ENCODE data around the gene TREH. TPM values are rescaled to one million over a fixed set of nuclear protein-coding genes. Genes with fewer than 3 reads are reported as not detected.

The TREH gene
- total RNA-seq, 1 donor from 2014 or later, result 0.41 TPM

DNA sequence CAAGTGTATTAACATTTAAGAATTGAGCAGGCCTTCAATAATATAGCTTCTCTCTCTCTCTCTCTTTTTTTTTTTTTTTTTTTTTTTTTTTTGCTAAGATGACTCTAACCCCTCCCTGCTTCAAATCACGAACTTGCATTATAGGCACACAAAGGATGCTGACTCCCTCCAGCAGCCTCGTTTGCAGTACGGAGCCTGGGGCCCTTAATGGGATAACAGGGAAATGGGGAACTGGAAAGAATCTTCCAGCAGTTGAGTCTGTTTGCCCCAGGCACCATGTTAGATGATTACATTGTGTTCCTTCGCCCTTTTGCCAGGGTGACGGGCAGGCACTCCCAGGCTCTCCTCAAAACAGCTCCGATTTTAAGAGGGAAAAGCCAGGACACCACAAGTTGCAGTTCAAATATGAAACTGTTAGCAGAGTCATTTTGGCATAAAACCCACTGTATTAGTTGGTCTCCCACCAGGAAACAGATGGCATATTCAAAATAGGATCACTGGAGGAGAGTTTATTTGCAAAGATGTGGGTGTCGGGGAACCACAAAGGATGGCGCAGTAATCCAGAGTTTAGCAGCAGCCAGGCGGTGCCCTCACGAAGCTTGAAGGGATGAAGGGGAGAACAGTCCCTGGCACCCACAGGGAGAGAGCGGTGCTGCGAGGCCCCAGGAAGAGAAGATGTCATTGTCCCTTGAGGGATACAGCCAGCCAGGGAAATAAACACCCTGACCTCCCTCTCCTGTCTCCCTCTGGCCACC, 26.5 kb upstream of the TREH start:
- no peak for TF ChIP-seq CTCF (conservative IDR thresholded peaks at IDR 0.05)
- Mint-ChIP-seq H3K27ac (no peak overlapping the region), H3K9me3 (no peaks in the 10 kb centered on the region), H3K36me3 (no peaks in the 10 kb centered on the region), H3K4me3 (no peak overlapping the region), H3K4me1 (ENCODE audit: unreplicated experiment) (peaks cover 10% of the 10 kb centered on the region), H3K27me3 (peaks cover 8% of the 10 kb centered on the region)
- no peak for DNase-seq (ENCODE audit: extremely low spot score, unreplicated experiment)

DNA sequence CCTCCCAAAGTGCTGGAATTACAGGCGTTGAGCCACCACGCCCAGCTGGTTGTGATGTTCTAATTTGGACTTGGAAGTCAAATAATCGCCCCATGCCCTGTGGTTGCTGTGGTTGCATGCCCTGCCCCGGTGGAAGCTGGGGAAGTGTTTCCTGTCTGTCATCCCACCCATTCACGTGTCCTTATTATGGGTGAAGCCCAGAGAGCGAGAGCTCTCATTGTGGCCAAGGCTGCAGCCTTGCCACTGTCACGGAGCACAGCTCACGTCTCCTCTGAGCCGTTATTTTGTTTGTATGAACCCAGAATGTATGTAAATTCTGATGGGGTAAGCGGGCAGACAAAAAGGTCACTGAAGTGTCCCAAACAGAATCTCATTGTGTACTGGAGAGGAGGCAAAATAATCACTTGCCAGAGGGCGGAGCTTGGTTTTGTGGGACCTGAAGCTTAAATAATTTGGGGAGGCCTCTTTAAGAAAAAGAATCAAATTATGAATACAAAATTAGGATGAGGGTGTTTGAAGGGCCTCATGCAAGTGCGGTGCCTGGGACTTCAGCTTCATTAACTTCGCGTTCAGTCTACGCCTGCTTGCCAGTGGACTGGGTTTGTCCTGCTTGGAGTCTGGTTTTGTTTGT, 25.8 kb upstream of the TREH start:
- Mint-ChIP-seq H3K27me3 (peaks cover 8% of the 10 kb centered on the region), H3K4me1 (ENCODE audit: unreplicated experiment) (peaks cover 10% of the 10 kb centered on the region), H3K27ac (no peak overlapping the region)

GRCh38 chr11:118703563-118704106, 24.2 kb upstream of the TREH start:
- Mint-ChIP-seq H3K27me3 (peaks cover 8% of the 10 kb centered on the region), H3K27ac (no peak overlapping the region), H3K36me3 (no peaks in the 10 kb centered on the region), H3K9me3 (no peaks in the 10 kb centered on the region), H3K4me3 (no peak overlapping the region), H3K4me1 (ENCODE audit: unreplicated experiment) (peaks cover 10% of the 10 kb centered on the region)
- no peak for TF ChIP-seq CTCF (conservative IDR thresholded peaks at IDR 0.05)
- DNase-seq (ENCODE audit: extremely low spot score, unreplicated experiment), result no peak

More for the DNA sequence above, 25.8 kb upstream of the TREH start:
- no peaks in the 10 kb centered on the region for H3K36me3 Mint-ChIP-seq
- no peaks in the 10 kb centered on the region for H3K9me3 Mint-ChIP-seq
- DNase-seq (ENCODE audit: extremely low spot score, unreplicated experiment), result no peak
- no peak overlapping the region for H3K4me3 Mint-ChIP-seq
- no peak for TF ChIP-seq CTCF (conservative IDR thresholded peaks at IDR 0.05)

DNA sequence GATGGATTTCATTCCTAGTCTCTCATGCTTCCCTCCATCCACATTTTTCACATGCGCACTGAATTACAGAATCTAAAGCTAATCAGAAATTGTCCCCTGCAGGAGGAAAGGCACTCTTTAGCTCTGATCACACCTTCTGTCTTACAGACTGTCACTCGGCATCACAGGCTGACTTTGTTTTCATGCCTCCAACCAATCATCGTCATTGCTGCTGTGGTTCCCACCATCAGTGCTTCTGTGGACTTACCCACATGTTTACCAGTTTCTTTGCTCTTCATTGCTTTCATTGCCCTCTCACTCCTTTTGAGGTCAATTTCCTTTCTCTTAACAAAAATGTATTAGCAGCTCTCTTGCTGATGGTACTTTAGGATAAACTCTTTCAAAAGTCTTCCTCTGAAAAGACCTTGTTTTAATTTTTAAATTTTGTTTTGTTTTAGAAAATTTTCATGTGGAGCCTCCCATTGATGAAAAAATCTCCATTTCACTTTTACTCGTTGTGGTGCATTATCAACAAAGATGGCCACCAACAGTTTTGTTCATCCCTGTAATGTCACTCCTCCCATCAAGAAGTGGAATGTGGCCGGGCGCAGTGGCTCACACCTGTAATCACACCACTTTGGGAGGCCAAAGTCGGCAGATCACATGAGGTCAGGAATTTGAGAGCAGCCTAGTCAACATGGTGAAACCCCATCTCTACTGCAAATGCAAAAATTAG, 20.2 kb upstream of the TREH start:
- DNase-seq (ENCODE audit: extremely low spot score, unreplicated experiment), result no peak
- no peaks in the 10 kb centered on the region for H3K27me3 Mint-ChIP-seq
- no peak overlapping the region for H3K4me3 Mint-ChIP-seq
- no peaks in the 10 kb centered on the region for H3K4me1 Mint-ChIP-seq (ENCODE audit: unreplicated experiment)
- no peaks in the 10 kb centered on the region for H3K9me3 Mint-ChIP-seq
- TF ChIP-seq CTCF (conservative IDR thresholded peaks at IDR 0.05), result no peak
- no peak overlapping the region for H3K27ac Mint-ChIP-seq
- H3K36me3 Mint-ChIP-seq, result no peaks in the 10 kb centered on the region

- Mint-ChIP-seq H3K27ac (no peak overlapping the region), H3K9me3 (no peaks in the 10 kb centered on the region), H3K27me3 (no peaks in the 10 kb centered on the region), H3K4me3 (no peak overlapping the region), H3K36me3 (no peaks in the 10 kb centered on the region), H3K4me1 (ENCODE audit: unreplicated experiment) (peaks cover 14% of the 10 kb centered on the region)
- no peak for TF ChIP-seq CTCF (conservative IDR thresholded peaks at IDR 0.05)
- DNase-seq (ENCODE audit: extremely low spot score, unreplicated experiment), result no peak
These were observed 17.9 kb upstream of the TREH start for GRCh38 chr11:118697346-118697745.

Measured in type B pancreatic cell (in vitro differentiated cells).